MCF 10A (cell line): Measurements from ENCODE around the gene HIRIP3. TPM values are rescaled to one million over a fixed set of nuclear protein-coding genes. Genes with fewer than 3 reads are reported as not detected.

ENCODE experiments used
- BruUV-seq: library from RNA; stranded (reverse); fragments of 400-500 nt; replicated peaks from 2 replicates; lab custom pipeline; 2021; lab: Mats Ljungman, UMichigan
- CTCF ChIA-PET: fragments of 300-600 bp; sonication (Branson Sonifier 250); formaldehyde crosslinking; extraction: SDS; loops from one replicate; lab custom pipeline; 2021; ENCODE audit warnings: antibody characterized with exemption, inconsistent platforms; lab: Yijun Ruan, JAX
- POLR2A ChIA-PET: fragments of 300-600, 350-650 bp; sonication (Branson Sonifier 250); formaldehyde crosslinking; extraction: SDS; loops from one replicate; lab custom pipeline; 2020; ENCODE audit warnings: antibody characterized with exemption, inconsistent platforms; lab: Yijun Ruan, JAX
- DNase-seq: peaks from one replicate; pipeline ENCODE4 v3.0.0-alpha.2; 2018; ENCODE audit not compliant: unreplicated experiment
- H3K27ac Mint-ChIP-seq: one replicate; pipeline ENCODE4 v1.8.0; 2022; ENCODE audit warnings: mild to moderate bottlenecking, low read depth, mixed read lengths; ENCODE audit not compliant: unreplicated experiment
- H3K27me3 Mint-ChIP-seq: one replicate; pipeline ENCODE4 v1.8.0; 2022; ENCODE audit warnings: mixed read lengths; ENCODE audit not compliant: insufficient read depth, unreplicated experiment
- H3K36me3 Mint-ChIP-seq: one replicate; pipeline ENCODE4 v1.8.0; 2022; ENCODE audit warnings: mild to moderate bottlenecking, moderate library complexity, mixed read lengths; ENCODE audit not compliant: insufficient read depth, unreplicated experiment
- H3K4me1 Mint-ChIP-seq: one replicate; pipeline ENCODE4 v1.8.0; 2022; ENCODE audit warnings: mixed read lengths; ENCODE audit not compliant: insufficient read depth, unreplicated experiment
- H3K4me3 Mint-ChIP-seq: one replicate; pipeline ENCODE4 v1.8.0; 2022; ENCODE audit warnings: mild to moderate bottlenecking, moderate library complexity, mixed read lengths; ENCODE audit not compliant: unreplicated experiment
- H3K9me3 Mint-ChIP-seq: one replicate; pipeline ENCODE4 v1.8.0; 2022; ENCODE audit warnings: mixed read lengths; ENCODE audit not compliant: unreplicated experiment
- intact Hi-C: fragments of 100-400 bp; cut with micrococcal nuclease; formaldehyde crosslinking; loops from 2 replicates; pipeline ENCODE4 v1.14.1; 2022
- total RNA-seq: library from RNA; stranded (reverse); gene quantifications from 2 replicates; pipeline ENCODE4 v1.2.3, GENCODE V29; 2022
- TF ChIP-seq, protein P1 (sequence below): fragments of 200-600 bp; IDR thresholded peaks from one replicate; pipeline ENCODE4 v1.8.0; 2022; ENCODE audit warnings: antibody characterized with exemption, mild to moderate bottlenecking; ENCODE audit not compliant: unreplicated experiment

The HIRIP3 gene
- total RNA-seq, 1 experiment from 2014 or later, result 20.7 TPM

- Mint-ChIP-seq H3K27me3 (no peaks in the 10 kb centered on the region), H3K9me3 (no peaks in the 10 kb centered on the region), H3K4me1 (peaks cover 2% of the 10 kb centered on the region), H3K4me3 (no peak overlapping the region), H3K36me3 (peaks cover 45% of the 10 kb centered on the region), H3K27ac (no peak overlapping the region)
- DNase-seq, result no peak
- TF ChIP-seq, protein P1, sequence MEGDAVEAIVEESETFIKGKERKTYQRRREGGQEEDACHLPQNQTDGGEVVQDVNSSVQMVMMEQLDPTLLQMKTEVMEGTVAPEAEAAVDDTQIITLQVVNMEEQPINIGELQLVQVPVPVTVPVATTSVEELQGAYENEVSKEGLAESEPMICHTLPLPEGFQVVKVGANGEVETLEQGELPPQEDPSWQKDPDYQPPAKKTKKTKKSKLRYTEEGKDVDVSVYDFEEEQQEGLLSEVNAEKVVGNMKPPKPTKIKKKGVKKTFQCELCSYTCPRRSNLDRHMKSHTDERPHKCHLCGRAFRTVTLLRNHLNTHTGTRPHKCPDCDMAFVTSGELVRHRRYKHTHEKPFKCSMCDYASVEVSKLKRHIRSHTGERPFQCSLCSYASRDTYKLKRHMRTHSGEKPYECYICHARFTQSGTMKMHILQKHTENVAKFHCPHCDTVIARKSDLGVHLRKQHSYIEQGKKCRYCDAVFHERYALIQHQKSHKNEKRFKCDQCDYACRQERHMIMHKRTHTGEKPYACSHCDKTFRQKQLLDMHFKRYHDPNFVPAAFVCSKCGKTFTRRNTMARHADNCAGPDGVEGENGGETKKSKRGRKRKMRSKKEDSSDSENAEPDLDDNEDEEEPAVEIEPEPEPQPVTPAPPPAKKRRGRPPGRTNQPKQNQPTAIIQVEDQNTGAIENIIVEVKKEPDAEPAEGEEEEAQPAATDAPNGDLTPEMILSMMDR, result no peak
- CTCF ChIA-PET, result interaction anchor here (1.5 kb wide), 1 partner anchor 32 kb away, joined by 3 read pairs; no protein-coding TSS in a partner anchor
- intact Hi-C loops, result loop anchor here (5.0 kb wide), 2 partner anchors 72 to 177 kb away; partner anchors contain the start of genes KCTD13 and MVP
- POLR2A ChIA-PET, result interaction anchor here (0.6 kb wide), 1 partner anchor 54 kb away, joined by 3 read pairs; no protein-coding TSS in a partner anchor
- BruUV-seq, result no TSS peak
These were observed 4.2 kb upstream of the HIRIP3 start for GRCh38 chr16:29999605-30000004.

GRCh38 chr16:29996766-29997250 is 1.4 kb upstream of the HIRIP3 start:
- no TSS peak for BruUV-seq
- DNase-seq, result no peak
- Mint-ChIP-seq H3K9me3 (no peaks in the 10 kb centered on the region), H3K27me3 (no peaks in the 10 kb centered on the region), H3K4me1 (peaks cover 11% of the 10 kb centered on the region), H3K27ac (peak overlapping the region; percentile 95), H3K4me3 (peak overlapping the region; percentile 98), H3K36me3 (peaks cover 49% of the 10 kb centered on the region)
- TF ChIP-seq, protein P1, result no peak
- intact Hi-C loops, result loop anchor here (2.0 to 5.0 kb wide), 3 partner anchors 70 to 175 kb away; partner anchors contain the start of genes CDIPT, KCTD13 and MVP
- ChIA-PET POLR2A (interaction anchor here (0.5 to 5.0 kb wide), 20 partner anchors 8 to 207 kb away, joined by 3 to 72 read pairs (median 4); partner anchors contain the start of genes ALDOA, ASPHD1, KCTD13 and KIF22), CTCF (interaction anchor here (0.5 to 2.7 kb wide), 7 partner anchors 36 to 301 kb away, joined by 3 to 9 read pairs (median 3); partner anchors contain the start of gene PAGR1)

DNA sequence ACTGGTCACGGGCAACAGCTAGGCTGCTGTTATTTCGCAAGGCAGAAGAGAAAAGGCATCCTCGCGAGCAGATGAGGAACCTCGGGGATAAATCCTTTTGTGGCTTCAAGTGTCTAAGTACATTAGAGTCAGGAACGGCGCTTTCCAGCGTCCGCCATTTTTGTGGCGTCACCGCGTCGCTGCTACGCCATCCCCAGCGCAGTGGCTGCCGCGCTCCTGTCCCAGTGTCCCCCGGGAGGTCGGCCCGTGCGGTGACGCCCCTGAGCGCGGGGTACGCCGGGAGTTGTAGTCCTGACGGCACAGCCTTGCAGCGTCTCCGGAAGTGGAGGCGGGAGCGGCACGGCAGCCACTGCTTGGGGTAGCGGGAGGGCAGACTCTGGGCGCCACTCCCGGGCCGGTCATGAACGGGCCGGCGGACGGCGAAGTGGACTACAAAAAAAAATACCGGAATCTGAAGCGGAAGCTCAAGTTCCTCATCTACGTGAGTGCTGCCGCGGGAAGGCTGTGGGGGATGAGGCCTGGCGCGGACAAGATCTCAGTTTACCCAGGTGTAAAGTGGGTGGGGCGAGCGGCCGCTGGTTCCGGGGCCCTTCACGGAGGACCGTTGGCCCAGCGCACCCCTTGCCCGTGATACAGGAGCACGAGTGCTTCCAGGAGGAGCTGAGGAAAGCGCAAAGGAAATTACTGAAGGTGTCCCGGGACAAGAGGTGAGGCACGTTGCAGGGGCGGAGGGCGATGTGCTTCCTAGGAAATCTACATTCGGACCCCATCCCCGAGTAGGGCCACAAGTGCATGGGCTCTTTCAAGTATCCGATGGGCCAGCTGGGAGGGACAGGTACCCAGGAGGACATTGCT is 721 bp upstream of the HIRIP3 start, which contains the start of gene INO80E:
TSS of gene INO80E (plus strand) at position 331 of the 855 bp plus-strand sequence. CDS start at position 401, 70 bp downstream.
- CTCF ChIA-PET, result interaction anchor here (0.5 to 2.7 kb wide), 7 partner anchors 36 to 301 kb away, joined by 3 to 9 read pairs (median 3); partner anchors contain the start of gene PAGR1
- no TSS peak for BruUV-seq
- intact Hi-C loops, result loop anchor here (2.0 to 5.0 kb wide), 3 partner anchors 69 to 174 kb away; partner anchors contain the start of genes CDIPT, KCTD13 and MVP

More for the DNA sequence above, 721 bp upstream of the HIRIP3 start, which contains the start of gene INO80E:
- peaks cover 43% of the 10 kb centered on the region for H3K36me3 Mint-ChIP-seq
- peak within 1 kb of the TSS; percentile 95 for H3K27ac Mint-ChIP-seq
- no peaks in the 10 kb centered on the region for H3K9me3 Mint-ChIP-seq
- peaks cover 11% of the 10 kb centered on the region for H3K4me1 Mint-ChIP-seq
- peak; percentile 96 for DNase-seq
- no peaks in the 10 kb centered on the region for H3K27me3 Mint-ChIP-seq
- TF ChIP-seq, protein P1, result no peak
- H3K4me3 Mint-ChIP-seq, result peak within 1 kb of the TSS; percentile 98
- POLR2A ChIA-PET, result interaction anchor here (0.5 to 5.0 kb wide), 32 partner anchors 9 to 954 kb away, joined by 3 to 72 read pairs (median 4); partner anchors contain the start of genes ALDOA, ASPHD1, KCTD13 and KIF22
